BE2C (cell line): ENCODE data around the gene ZFYVE26.
A peak's percentile ranks its signal among the peaks of the same experiment; 100 is the strongest.

Source experiments
- DNase-seq: peaks from one replicate; pipeline ENCODE4 v3.0.0-alpha.2; 2020
- H3K27me3 ChIP-seq: fragments of 250-450 bp; sonication (Bioruptor Pico); 2 replicates; pipeline ENCODE4 v1.5.1; 2020; ENCODE audit warnings: mild to moderate bottlenecking
- H3K36me3 ChIP-seq: fragments of 250-450 bp; sonication (Bioruptor Pico); 2 replicates; pipeline ENCODE4 v1.5.1; 2020; ENCODE audit warnings: mild to moderate bottlenecking
- H3K4me1 ChIP-seq: fragments of 250-450 bp; sonication (Bioruptor Pico); 2 replicates; pipeline ENCODE4 v1.5.1; 2020
- H3K4me3 ChIP-seq: 2 replicates; pipeline ENCODE4 v1.5.1; 2011; ENCODE audit warnings: low read depth, low read length
- H3K9me3 ChIP-seq: fragments of 250-450 bp; sonication (Bioruptor Pico); 2 replicates; pipeline ENCODE4 v1.5.1; 2020
- CTCF ChIP-seq: IDR thresholded peaks from 2 replicates; pipeline ENCODE4 v1.5.1; 2012; ENCODE audit warnings: mild to moderate bottlenecking, low read depth, low read length

The ZFYVE26 gene

GRCh38 chr14:67749341-67750084 is 66.9 kb downstream of the ZFYVE26 start:
- Histone ChIP-seq H3K9me3 (no peaks in the 10 kb centered on the region), H3K27me3 (no peaks in the 10 kb centered on the region), H3K36me3 (peaks cover 30% of the 10 kb centered on the region), H3K4me1 (no peaks in the 10 kb centered on the region), H3K4me3 (no peak overlapping the region)
- no peak for DNase-seq
- TF ChIP-seq CTCF: no peak

- Histone ChIP-seq H3K9me3 (no peaks in the 10 kb centered on the region), H3K4me1 (no peaks in the 10 kb centered on the region), H3K27me3 (no peaks in the 10 kb centered on the region), H3K36me3 (peaks cover 27% of the 10 kb centered on the region), H3K4me3 (no peak overlapping the region)
- DNase-seq: no peak
- no peak for TF ChIP-seq CTCF
Observed at GRCh38 chr14:67748312-67748711, 68.1 kb downstream of the ZFYVE26 start.

GRCh38 chr14:67746927-67747326 is 69.5 kb downstream of the ZFYVE26 start:
- DNase-seq: no peak
- no peaks in the 10 kb centered on the region for H3K4me1 ChIP-seq
- H3K4me3 ChIP-seq: no peak overlapping the region
- no peaks in the 10 kb centered on the region for H3K9me3 ChIP-seq
- H3K36me3 ChIP-seq: peaks cover 16% of the 10 kb centered on the region
- TF ChIP-seq CTCF: no peak
- H3K27me3 ChIP-seq: no peaks in the 10 kb centered on the region

- Histone ChIP-seq H3K27me3 (no peaks in the 10 kb centered on the region), H3K36me3 (peaks cover 4% of the 10 kb centered on the region; the same call in 1 of the 2 replicates), H3K4me3 (no peak overlapping the region), H3K9me3 (no peaks in the 10 kb centered on the region), H3K4me1 (no peaks in the 10 kb centered on the region)
- no peak for DNase-seq
- no peak for TF ChIP-seq CTCF
Observed at GRCh38 chr14:67744046-67744445, 72.3 kb downstream of the ZFYVE26 start.

- TF ChIP-seq CTCF: no peak
- Histone ChIP-seq H3K9me3 (no peaks in the 10 kb centered on the region), H3K27me3 (no peaks in the 10 kb centered on the region), H3K4me1 (no peaks in the 10 kb centered on the region), H3K4me3 (peak overlapping the region; percentile 50), H3K36me3 (no peaks in the 10 kb centered on the region)
- DNase-seq: peak; percentile 69
Observed at GRCh38 chr14:67738740-67739504, 77.5 kb downstream of the ZFYVE26 start.

- no peaks in the 10 kb centered on the region for H3K4me1 ChIP-seq
- no peak for TF ChIP-seq CTCF
- no peak overlapping the region for H3K4me3 ChIP-seq
- H3K36me3 ChIP-seq: no peaks in the 10 kb centered on the region
- DNase-seq: no peak
- no peaks in the 10 kb centered on the region for H3K9me3 ChIP-seq
- no peaks in the 10 kb centered on the region for H3K27me3 ChIP-seq
Observed at GRCh38 chr14:67736771-67737170, 79.6 kb downstream of the ZFYVE26 start.
